Epithelial cell of esophagus (primary cell): Measurements from ENCODE around the gene ZFP42.

Experiments used
- DNase-seq: peaks from one replicate; pipeline ENCODE4 v3.0.0; 2010; ENCODE audit warnings: low read depth
- H3K4me3 ChIP-seq: 2 replicates; pipeline ENCODE4 v1.5.1; 2011; ENCODE audit warnings: mild to moderate bottlenecking, low read length, control low read depth
- CTCF ChIP-seq: IDR thresholded peaks from 2 replicates; pipeline ENCODE4 v1.5.1; 2011; ENCODE audit warnings: low read depth, mild to moderate bottlenecking, low read length, control low read depth, inconsistent platforms; ENCODE audit not compliant: insufficient read depth; ENCODE audit errors: missing control alignments

Gene ZFP42

GRCh38 chr4:188005561-188005960 lies 10.0 kb downstream of the ZFP42 start:
- no peak overlapping the region for H3K4me3 ChIP-seq
- no peak for TF ChIP-seq CTCF
- DNase-seq, result no peak

- no peak for DNase-seq
- no peak for TF ChIP-seq CTCF
- no peak overlapping the region for H3K4me3 ChIP-seq
These were observed 10.8 kb downstream of the ZFP42 start for GRCh38 chr4:188006285-188006848.

GRCh38 chr4:188008377-188008776 lies 12.8 kb downstream of the ZFP42 start:
- DNase-seq, result peak; percentile 72
- no peak overlapping the region for H3K4me3 ChIP-seq
- no peak for TF ChIP-seq CTCF

- no peak for DNase-seq
- H3K4me3 ChIP-seq, result no peak overlapping the region
- TF ChIP-seq CTCF, result no peak
These were observed 16.9 kb downstream of the ZFP42 start for GRCh38 chr4:188012426-188012945.

GRCh38 chr4:188015025-188015940 lies 19.7 kb downstream of the ZFP42 start:
- no peak for TF ChIP-seq CTCF

GRCh38 chr4:188016754-188017153 lies 21.2 kb downstream of the ZFP42 start:
- no peak overlapping the region for H3K4me3 ChIP-seq
- no peak for TF ChIP-seq CTCF
- DNase-seq, result no peak

More at GRCh38 chr4:188015025-188015940, 19.7 kb downstream of the ZFP42 start:
- no peak overlapping the region for H3K4me3 ChIP-seq
- DNase-seq, result peak; percentile 16
